HepG2 (cell line): Measurements from ENCODE around the gene EVL. TPM values are rescaled to one million over a fixed set of nuclear protein-coding genes. Genes with fewer than 3 reads are reported as not detected.

Experiments used
- CBFB ChIP-seq: sonication (generic); formaldehyde crosslinking; IDR thresholded peaks from 2 replicates; pipeline ENCODE4 v1.4.0; 2020; ENCODE audit warnings: missing genetic modification reagents
- CCDC6 ChIP-seq: sonication (generic); formaldehyde crosslinking; IDR thresholded peaks from 2 replicates; pipeline ENCODE4 v1.8.1; 2022; ENCODE audit warnings: mild to moderate bottlenecking, missing genetic modification reagents, moderate library complexity
- CEBPZ ChIP-seq: IDR thresholded peaks from 2 replicates; pipeline ENCODE4 v1.6.1; 2012; ENCODE audit warnings: low read length, improper control_type of control experiment
- ELF4 ChIP-seq: sonication (generic); formaldehyde crosslinking; IDR thresholded peaks from 2 replicates; pipeline ENCODE4 v1.5.0; 2020; ENCODE audit warnings: missing genetic modification reagents, mild to moderate bottlenecking, moderate library complexity, borderline replicate concordance
- HMG20A ChIP-seq: IDR thresholded peaks from 2 replicates; pipeline ENCODE4 v1.6.1; 2016; ENCODE audit warnings: borderline replicate concordance
- HNRNPUL1 ChIP-seq: fragments of 200-400 bp; formaldehyde crosslinking; IDR thresholded peaks from 2 replicates; pipeline ENCODE4 v1.6.1; 2017; ENCODE audit warnings: low read depth, mild to moderate bottlenecking, low read length, moderate library complexity
- IKZF1 ChIP-seq: fragments of 450-650 bp; IDR thresholded peaks from 2 replicates; pipeline ENCODE4 v1.7.1; 2016
- KLF9 ChIP-seq: IDR thresholded peaks from 2 replicates; pipeline ENCODE4 v1.6.1; 2016; ENCODE audit warnings: low read depth
- NBN ChIP-seq: fragments of 450-650 bp; conservative IDR thresholded peaks from 2 replicates; pipeline ENCODE4 v1.6.1; 2017
- PAWR ChIP-seq: sonication (generic); formaldehyde crosslinking; IDR thresholded peaks from 2 replicates; pipeline ENCODE4 v1.4.0; 2020; ENCODE audit warnings: missing genetic modification reagents, mild to moderate bottlenecking, borderline replicate concordance
- PLRG1 ChIP-seq: fragments of 450-650 bp; conservative IDR thresholded peaks from 2 replicates; pipeline ENCODE4 v1.6.1; 2016
- PPARG ChIP-seq: conservative IDR thresholded peaks from 2 replicates; pipeline ENCODE4 v1.6.1; 2016; ENCODE audit warnings: missing biosample characterization, missing genetic modification reagents
- RFXANK ChIP-seq: IDR thresholded peaks from 2 replicates; pipeline ENCODE4 v1.6.1; 2016
- SIX4 ChIP-seq: sonication (generic); formaldehyde crosslinking; IDR thresholded peaks from 2 replicates; pipeline ENCODE4 v1.4.0; 2020; ENCODE audit warnings: missing genetic modification reagents
- SMC3 ChIP-seq: IDR thresholded peaks from 2 replicates; pipeline ENCODE4 v1.6.1; 2011; ENCODE audit warnings: low read length, improper control_type of control experiment
- SP5 ChIP-seq: IDR thresholded peaks from 2 replicates; pipeline ENCODE4 v1.6.1; 2016; ENCODE audit warnings: low read depth, borderline replicate concordance
- TBP ChIP-seq: sonication (generic); formaldehyde crosslinking; IDR thresholded peaks from 2 replicates; pipeline ENCODE4 v1.5.0; 2020; ENCODE audit warnings: missing genetic modification reagents
- TGIF2 ChIP-seq: IDR thresholded peaks from 2 replicates; pipeline ENCODE4 v1.6.1; 2016; ENCODE audit warnings: control low read depth, missing compliant biosample characterization
- UBTF ChIP-seq: sonication (generic); formaldehyde crosslinking; IDR thresholded peaks from 2 replicates; pipeline ENCODE4 v1.4.0; 2020; ENCODE audit warnings: mild to moderate bottlenecking, missing genetic modification reagents
- ZBTB8A ChIP-seq: sonication (generic); formaldehyde crosslinking; IDR thresholded peaks from 2 replicates; pipeline ENCODE4 v1.4.0; 2020; ENCODE audit warnings: mild to moderate bottlenecking, low read depth, missing genetic modification reagents, borderline replicate concordance
- ZC3H13 ChIP-seq: sonication (generic); formaldehyde crosslinking; IDR thresholded peaks from 2 replicates; pipeline ENCODE4 v1.8.1; 2023; ENCODE audit warnings: mild to moderate bottlenecking, missing genetic modification reagents, moderate library complexity
- ZFAT ChIP-seq: sonication (generic); formaldehyde crosslinking; conservative IDR thresholded peaks from 2 replicates; pipeline ENCODE4 v1.8.1; 2023; ENCODE audit warnings: missing genetic modification reagents, inconsistent platforms
- ZNF17 ChIP-seq: sonication (generic); formaldehyde crosslinking; IDR thresholded peaks from 2 replicates; pipeline ENCODE4 v1.5.0; 2020; ENCODE audit warnings: mild to moderate bottlenecking, missing genetic modification reagents
- ZNF333 ChIP-seq: sonication (generic); formaldehyde crosslinking; IDR thresholded peaks from 2 replicates; pipeline ENCODE4 v1.4.0; 2020; ENCODE audit warnings: mild to moderate bottlenecking, missing genetic modification reagents, borderline replicate concordance
- ZNF383 ChIP-seq: sonication (generic); formaldehyde crosslinking; IDR thresholded peaks from 2 replicates; pipeline ENCODE4 v1.4.0; 2020; ENCODE audit warnings: missing genetic modification reagents, mild to moderate bottlenecking, borderline replicate concordance
- ZNF746 ChIP-seq: sonication (generic); formaldehyde crosslinking; IDR thresholded peaks from 2 replicates; pipeline ENCODE4 v1.8.0; 2022; ENCODE audit warnings: mild to moderate bottlenecking, missing genetic modification reagents
- ZNF766 ChIP-seq: sonication (generic); formaldehyde crosslinking; IDR thresholded peaks from 2 replicates; pipeline ENCODE4 v1.5.0; 2020; ENCODE audit warnings: missing genetic modification reagents, borderline replicate concordance
- polyA plus RNA-seq, 8 experiments: library from polyadenylated mRNA; depleted of rRNA in 3 of 8; stranded (reverse) in 7 of 8; unstranded in 1 of 8; fragments of >200 nt; fragmentation: Illumina TruSeq in 4 of 8; extraction: Trizol in 4 of 8; gene quantifications; 2 replicates each; pipeline versions ENCODE4 v1.2.1 to v1.2.3, GENCODE V29; 2011 to 2016; ENCODE audit warnings: low read depth in 4 of 8, missing spikeins in 1 of 8, mixed read lengths in 1 of 8; ENCODE audit not compliant: insufficient read depth in 1 of 8
- total RNA-seq, 5 experiments: library from RNA; depleted of rRNA; stranded (reverse); fragments of >200 nt; fragmentation: Illumina TruSeq; extraction: Trizol; gene quantifications; 2 replicates each; pipeline ENCODE4 v1.2.3, GENCODE V29; 2016; ENCODE audit warnings: low read depth in 1 of 5

EVL gene
- total and polyA plus RNA-seq, 2 of the 13 experiments (the other 11 are each of a cell fraction or from before 2014, with no cell fraction given) = 15.1 to 31.2 TPM

GRCh38 chr14:100192672-100193416 is 127.6 kb downstream of the EVL start (continued):
- TF ChIP-seq PPARG (CRISPR knock-in tag) (peak; percentile 48; the same call in 1 of the 2 replicates), ELF4 (peak; percentile 90), TGIF2 (peak; percentile 85), RFXANK (CRISPR knock-in tag) (0 out of 2 replicates have a peak, but pooled peaks have one; percentile 50), ZFAT (no peak), ZBTB8A (CRISPR knock-in tag) (no peak; the same call in 1 of the 2 replicates), SIX4 (CRISPR knock-in tag) (no peak; the same call in 1 of the 2 replicates), ZNF746 (CRISPR knock-in tag) (0 out of 2 replicates have a peak, but pooled peaks have one; percentile 10), IKZF1 (no peak), ZNF333 (peak; percentile 86; the same call in 1 of the 2 replicates), SMC3 (peak; percentile 19; the same call in 1 of the 2 replicates), KLF9 (no peak), UBTF (CRISPR knock-in tag) (peak; percentile 84), CEBPZ (no peak), HMG20A (CRISPR knock-in tag) (peak; percentile 5; the same call in 1 of the 2 replicates), ZC3H13 (CRISPR knock-in tag) (0 out of 2 replicates have a peak, but pooled peaks have one; percentile 66), ZNF17 (CRISPR knock-in tag) (no peak), ZNF766 (CRISPR knock-in tag) (peak; percentile 68), PAWR (no peak), CCDC6 (CRISPR knock-in tag) (peak; percentile 93), HNRNPUL1 (no peak), CBFB (CRISPR knock-in tag) (peak; percentile 82), ZNF383 (no peak), NBN (no peak), SP5 (CRISPR knock-in tag) (peak; percentile 79), PLRG1 (no peak), TBP (CRISPR knock-in tag) (no peak)
